ENCODE data around the gene PXDN. TPM values are rescaled to one million over a fixed set of nuclear protein-coding genes. Genes with fewer than 3 reads are reported as not detected.

The PXDN gene
- total and polyA plus RNA-seq, 2 donors (not counting 1 experiment from before 2014, with no cell fraction given), result 0.21 to 1.4 TPM

GRCh38 chr2:1702186-1702565 is 42.1 kb downstream of the PXDN start:
- Histone ChIP-seq H3K27ac (ENCODE audit: low read length in 2 of 2) (no peak overlapping the region), H3K27me3 (replicated peaks in 1 of 4; ENCODE audit: control extremely low read depth in 1 of 4, control insufficient read depth in 3 of 4, insufficient read depth in 4 of 4, low read length in 3 of 4) (no peaks in the 10 kb centered on the region), H3K9ac (ENCODE audit: low read length) (no peak overlapping the region), H3K36me3 (replicated peaks in 1 of 2; ENCODE audit: control extremely low read depth in 1 of 2, control insufficient read depth in 1 of 2, extremely low read depth in 1 of 2, insufficient read depth in 2 of 2, low read length in 1 of 2) (no peaks in the 10 kb centered on the region), H4K20me1 (ENCODE audit: control insufficient read depth, insufficient read depth, low read length, poor library complexity, severe bottlenecking) (no peaks in the 10 kb centered on the region), H3K4me2 (replicated peaks; ENCODE audit: low read depth, low read length, poor library complexity, severe bottlenecking) (no peak overlapping the region), H2AFZ (ENCODE audit: insufficient read depth, low read depth, low read length, poor library complexity, severe bottlenecking) (no peak overlapping the region), H3K4me3 (ENCODE audit: control extremely low read depth in 1 of 5, extremely low read depth in 1 of 5, insufficient read depth in 1 of 5, low read depth in 2 of 5, low read length in 4 of 5) (no peak overlapping the region), H3K4me1 (ENCODE audit: control insufficient read depth in 2 of 2, insufficient read depth in 2 of 2, low read length in 2 of 2) (no peaks in the 10 kb centered on the region), H3K9me3 (ENCODE audit: control extremely low read depth in 1 of 3, control insufficient read depth in 2 of 3, insufficient read depth in 1 of 3, low read length in 2 of 3) (peaks cover 0 to 11% (median 0%) of the 10 kb centered on the region in 3 donors), H3K79me2 (ENCODE audit: control insufficient read depth, insufficient read depth, low read length) (no peaks in the 10 kb centered on the region)
- CTCF ChIA-PET, result no interaction called here
- intact Hi-C loops (cut with micrococcal nuclease), result no loop called here
- DNase-seq (no peak), ATAC-seq (ENCODE audit: low read depth) (no peak)
- H3K9me3 Mint-ChIP-seq (ENCODE audit: insufficient read depth), result peaks cover 2% of the 10 kb centered on the region
- POLR2A ChIA-PET, result no interaction called here
- H3K27me3 Mint-ChIP-seq, result no peaks in the 10 kb centered on the region
- TF ChIP-seq, protein P1, sequence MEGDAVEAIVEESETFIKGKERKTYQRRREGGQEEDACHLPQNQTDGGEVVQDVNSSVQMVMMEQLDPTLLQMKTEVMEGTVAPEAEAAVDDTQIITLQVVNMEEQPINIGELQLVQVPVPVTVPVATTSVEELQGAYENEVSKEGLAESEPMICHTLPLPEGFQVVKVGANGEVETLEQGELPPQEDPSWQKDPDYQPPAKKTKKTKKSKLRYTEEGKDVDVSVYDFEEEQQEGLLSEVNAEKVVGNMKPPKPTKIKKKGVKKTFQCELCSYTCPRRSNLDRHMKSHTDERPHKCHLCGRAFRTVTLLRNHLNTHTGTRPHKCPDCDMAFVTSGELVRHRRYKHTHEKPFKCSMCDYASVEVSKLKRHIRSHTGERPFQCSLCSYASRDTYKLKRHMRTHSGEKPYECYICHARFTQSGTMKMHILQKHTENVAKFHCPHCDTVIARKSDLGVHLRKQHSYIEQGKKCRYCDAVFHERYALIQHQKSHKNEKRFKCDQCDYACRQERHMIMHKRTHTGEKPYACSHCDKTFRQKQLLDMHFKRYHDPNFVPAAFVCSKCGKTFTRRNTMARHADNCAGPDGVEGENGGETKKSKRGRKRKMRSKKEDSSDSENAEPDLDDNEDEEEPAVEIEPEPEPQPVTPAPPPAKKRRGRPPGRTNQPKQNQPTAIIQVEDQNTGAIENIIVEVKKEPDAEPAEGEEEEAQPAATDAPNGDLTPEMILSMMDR (IDR thresholded peaks at IDR 0.05), result no peak
- TF ChIP-seq EZH2 (IDR thresholded peaks at IDR 0.05; ENCODE audit: borderline replicate concordance, insufficient read depth, low read depth, low read length, poor library complexity, severe bottlenecking), result no peak
- WGBS (ENCODE audit: insufficient coverage), result 90% methylated on average over 4 of the region's 7 CpGs
- no peak overlapping the region for H3K27ac Mint-ChIP-seq
- H3K4me1 Mint-ChIP-seq, result peaks cover under 1% of the 10 kb centered on the region
- H3K4me3 Mint-ChIP-seq, result no peak overlapping the region

GRCh38 chr2:1701556-1702185 is 42.6 kb downstream of the PXDN start:
- intact Hi-C loops (cut with micrococcal nuclease), result no loop called here

More at GRCh38 chr2:1701556-1702185, 42.6 kb downstream of the PXDN start:
- H4K20me1 ChIP-seq (ENCODE audit: control insufficient read depth, insufficient read depth, low read length, poor library complexity, severe bottlenecking), result no peaks in the 10 kb centered on the region
- ATAC-seq (ENCODE audit: low read depth), result no peak
- H3K4me1 Mint-ChIP-seq, result no peaks in the 10 kb centered on the region
- H3K27me3 ChIP-seq (replicated peaks in 1 of 4; ENCODE audit: control extremely low read depth in 1 of 4, control insufficient read depth in 3 of 4, insufficient read depth in 4 of 4, low read length in 3 of 4), result no peaks in the 10 kb centered on the region
- no peaks in the 10 kb centered on the region for H3K27me3 Mint-ChIP-seq
- no peaks in the 10 kb centered on the region for H3K79me2 ChIP-seq (ENCODE audit: control insufficient read depth, insufficient read depth, low read length)
- no peaks in the 10 kb centered on the region for H3K36me3 ChIP-seq (replicated peaks in 1 of 2; ENCODE audit: control extremely low read depth in 1 of 2, control insufficient read depth in 1 of 2, extremely low read depth in 1 of 2, insufficient read depth in 2 of 2, low read length in 1 of 2)
- no peak overlapping the region for H3K27ac Mint-ChIP-seq
- no peak for DNase-seq
- no peaks in the 10 kb centered on the region for H3K4me1 ChIP-seq (ENCODE audit: control insufficient read depth in 2 of 2, insufficient read depth in 2 of 2, low read length in 2 of 2)
- H3K27ac ChIP-seq (ENCODE audit: low read length in 2 of 2), result no peak overlapping the region
- H2AFZ ChIP-seq (ENCODE audit: insufficient read depth, low read depth, low read length, poor library complexity, severe bottlenecking), result no peak overlapping the region
- no peak overlapping the region for H3K4me3 ChIP-seq (ENCODE audit: control extremely low read depth in 1 of 5, extremely low read depth in 1 of 5, insufficient read depth in 1 of 5, low read depth in 2 of 5, low read length in 4 of 5)
- ChIA-PET POLR2A (no interaction called here), CTCF (no interaction called here)
- no peak overlapping the region for H3K4me2 ChIP-seq (replicated peaks; ENCODE audit: low read depth, low read length, poor library complexity, severe bottlenecking)
- peaks cover 0 to 14% (median 4%) of the 10 kb centered on the region in 3 donors for H3K9me3 ChIP-seq (ENCODE audit: control extremely low read depth in 1 of 3, control insufficient read depth in 2 of 3, insufficient read depth in 1 of 3, low read length in 2 of 3)
- H3K9ac ChIP-seq (ENCODE audit: low read length), result no peak overlapping the region
- 94% methylated on average over 15 of the region's 20 CpGs for WGBS (ENCODE audit: insufficient coverage)
- H3K9me3 Mint-ChIP-seq (ENCODE audit: insufficient read depth), result peaks cover 2% of the 10 kb centered on the region
- TF ChIP-seq EZH2 (IDR thresholded peaks at IDR 0.05; ENCODE audit: borderline replicate concordance, insufficient read depth, low read depth, low read length, poor library complexity, severe bottlenecking), result no peak
- TF ChIP-seq, protein P1 (IDR thresholded peaks at IDR 0.05), result no peak
- H3K4me3 Mint-ChIP-seq, result no peak overlapping the region
